ENCODE data around the gene GFOD2. TPM values are rescaled to one million over a fixed set of nuclear protein-coding genes. Genes with fewer than 3 reads are reported as not detected.

Gene GFOD2
- total RNA-seq, 1 donor from 2014 or later = 33.6 TPM

DNA sequence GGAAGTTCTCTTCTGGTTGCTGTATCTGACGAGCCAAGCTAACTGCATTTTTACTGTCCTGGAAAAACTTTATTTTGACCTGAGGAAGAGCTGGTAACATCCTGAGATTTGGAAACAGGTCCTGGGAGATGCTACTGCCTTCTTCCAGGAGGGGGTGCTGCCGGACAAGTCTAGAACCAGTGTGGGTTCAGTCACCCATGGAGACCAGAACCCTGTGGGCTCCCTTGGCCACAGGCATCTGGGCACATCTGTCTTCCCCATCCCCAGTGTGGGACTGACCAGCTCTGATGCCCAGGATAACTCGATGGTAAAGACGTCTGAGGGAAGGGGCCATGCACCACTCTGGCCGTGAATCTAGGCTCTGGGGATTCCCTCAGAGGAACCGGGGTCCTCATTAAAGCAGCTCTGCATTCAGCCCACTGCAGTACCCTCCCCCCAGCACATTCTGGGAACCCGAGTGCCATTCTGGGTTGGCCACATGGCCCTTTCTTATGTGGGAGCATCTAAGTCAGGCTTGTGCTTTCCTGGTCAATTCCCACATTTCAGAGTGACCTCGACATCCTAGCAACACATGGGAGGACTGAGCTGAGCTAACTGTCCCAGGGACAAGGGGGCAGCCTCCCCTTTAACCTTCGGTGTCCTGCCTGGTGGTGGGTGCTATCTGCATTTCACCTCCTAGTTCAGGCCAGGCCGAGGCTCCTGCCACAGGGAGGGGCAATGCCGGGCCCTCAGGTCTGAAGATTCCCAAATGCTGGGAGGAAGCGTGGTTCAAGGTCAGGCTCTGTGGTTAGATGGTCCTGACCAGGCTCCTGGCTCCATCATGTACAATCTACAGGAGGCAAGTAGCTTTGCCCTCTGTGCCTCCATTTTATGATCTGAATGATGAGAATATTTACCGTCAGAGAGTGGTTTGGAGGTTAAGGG is 46.1 kb downstream of the GFOD2 start:
- peak; percentile 69 for DNase-seq (ENCODE audit: low read depth)

DNA sequence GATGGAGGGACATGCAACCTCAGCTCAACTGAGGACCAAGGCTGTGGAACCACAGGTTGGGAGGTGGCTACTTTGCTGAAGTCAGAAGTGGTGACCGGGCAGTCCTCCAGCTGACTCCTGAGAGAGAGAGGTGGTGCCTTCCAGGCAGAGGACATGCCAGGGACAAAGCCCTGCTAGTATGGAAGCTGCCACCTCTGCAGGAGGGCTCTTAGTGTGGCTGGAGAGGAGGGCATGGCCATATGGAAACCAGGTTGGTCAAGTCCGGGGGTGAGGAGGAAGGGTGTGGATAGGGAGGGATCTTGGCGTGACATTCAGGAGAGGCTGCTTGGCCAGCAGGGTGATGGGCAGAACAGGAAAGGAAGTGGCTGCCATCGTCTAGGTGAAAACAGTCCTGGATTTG is 46.8 kb downstream of the GFOD2 start:
- DNase-seq (ENCODE audit: low read depth) = no peak

DNA sequence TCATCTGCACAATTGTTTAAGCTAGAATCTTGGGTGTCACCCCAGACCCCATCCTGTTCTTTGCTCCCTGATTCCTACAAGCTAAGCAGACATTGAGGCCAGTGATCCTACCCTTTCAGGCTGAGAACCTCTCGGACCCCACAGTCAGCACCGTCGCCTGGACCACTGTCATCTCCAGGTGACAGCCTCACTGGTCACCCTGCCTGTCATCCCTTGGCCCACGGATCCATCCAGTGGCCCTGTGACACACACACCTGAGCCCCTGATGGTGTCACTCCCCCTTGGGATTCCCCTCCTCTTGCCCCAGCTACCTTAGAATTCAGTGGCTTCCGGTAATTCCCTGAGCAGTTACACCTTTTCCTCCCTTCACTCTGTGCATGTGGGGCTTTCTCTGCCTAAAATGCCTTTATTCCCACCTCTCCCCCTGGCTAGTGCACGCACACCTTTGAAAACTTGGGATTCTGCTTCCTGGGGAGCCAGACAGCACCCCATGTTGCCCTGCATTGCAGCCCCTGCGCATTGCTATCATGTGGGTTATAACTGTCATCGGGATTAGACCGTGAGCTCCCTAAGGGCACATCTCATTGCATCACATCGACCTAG is 49.5 kb downstream of the GFOD2 start:
- no peak for DNase-seq (ENCODE audit: low read depth)

DNA sequence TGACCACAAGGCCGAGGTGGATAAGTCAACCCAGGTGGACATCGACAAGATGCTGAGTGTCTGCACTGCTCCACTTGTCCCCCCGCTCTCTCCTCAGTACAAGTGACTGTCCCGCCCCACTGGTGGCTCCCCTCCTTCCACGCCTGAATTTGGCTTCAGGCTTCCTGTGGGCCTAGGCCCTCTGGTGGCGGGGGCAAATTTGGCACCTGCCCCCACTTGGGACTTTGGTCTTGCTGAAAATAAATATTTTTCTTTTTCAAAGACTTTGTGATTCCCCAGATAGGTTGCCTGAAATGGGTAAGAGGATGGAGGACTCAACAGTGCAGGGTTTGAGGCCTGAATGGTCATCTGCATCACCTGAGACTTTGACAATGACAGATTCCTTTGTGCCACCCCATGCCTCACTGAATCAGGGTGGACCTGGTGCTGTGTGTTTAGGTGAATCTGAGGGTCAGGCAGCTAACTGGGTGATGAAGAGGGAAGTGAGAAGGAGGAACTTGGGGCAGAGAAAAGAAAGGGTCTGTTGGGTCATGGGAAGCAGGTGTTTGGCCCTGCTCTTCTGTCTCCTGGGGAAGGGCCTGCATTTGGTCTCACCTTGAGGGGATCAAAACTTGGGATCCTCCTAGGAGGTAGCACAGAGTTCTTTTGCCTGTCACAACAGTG is 50.5 kb downstream of the GFOD2 start:
- no peak for DNase-seq (ENCODE audit: low read depth)

GRCh38 chr16:67667817-67668494 is 51.2 kb downstream of the GFOD2 start:
- peak; percentile 84 for DNase-seq (ENCODE audit: low read depth)

DNA sequence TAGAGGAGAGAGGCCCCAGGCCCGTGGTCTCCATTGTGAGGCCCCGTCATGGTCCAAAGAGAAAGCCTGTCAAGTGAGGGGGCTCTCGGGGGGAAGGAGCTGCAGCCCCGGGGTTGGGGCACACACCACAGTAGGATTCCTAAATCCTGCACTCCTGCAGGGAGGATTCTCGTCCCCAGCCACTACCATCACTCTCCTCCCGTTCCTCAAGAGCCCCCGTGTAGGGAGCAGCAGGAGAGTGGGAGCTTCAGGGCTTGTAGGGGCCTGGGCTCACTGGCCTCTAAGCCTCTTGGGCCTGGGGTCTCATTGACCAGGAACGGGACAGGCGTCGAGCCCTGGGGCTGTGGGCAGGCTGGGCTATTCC is 51.7 kb downstream of the GFOD2 start:
- no peak for DNase-seq (ENCODE audit: low read depth)

DNA sequence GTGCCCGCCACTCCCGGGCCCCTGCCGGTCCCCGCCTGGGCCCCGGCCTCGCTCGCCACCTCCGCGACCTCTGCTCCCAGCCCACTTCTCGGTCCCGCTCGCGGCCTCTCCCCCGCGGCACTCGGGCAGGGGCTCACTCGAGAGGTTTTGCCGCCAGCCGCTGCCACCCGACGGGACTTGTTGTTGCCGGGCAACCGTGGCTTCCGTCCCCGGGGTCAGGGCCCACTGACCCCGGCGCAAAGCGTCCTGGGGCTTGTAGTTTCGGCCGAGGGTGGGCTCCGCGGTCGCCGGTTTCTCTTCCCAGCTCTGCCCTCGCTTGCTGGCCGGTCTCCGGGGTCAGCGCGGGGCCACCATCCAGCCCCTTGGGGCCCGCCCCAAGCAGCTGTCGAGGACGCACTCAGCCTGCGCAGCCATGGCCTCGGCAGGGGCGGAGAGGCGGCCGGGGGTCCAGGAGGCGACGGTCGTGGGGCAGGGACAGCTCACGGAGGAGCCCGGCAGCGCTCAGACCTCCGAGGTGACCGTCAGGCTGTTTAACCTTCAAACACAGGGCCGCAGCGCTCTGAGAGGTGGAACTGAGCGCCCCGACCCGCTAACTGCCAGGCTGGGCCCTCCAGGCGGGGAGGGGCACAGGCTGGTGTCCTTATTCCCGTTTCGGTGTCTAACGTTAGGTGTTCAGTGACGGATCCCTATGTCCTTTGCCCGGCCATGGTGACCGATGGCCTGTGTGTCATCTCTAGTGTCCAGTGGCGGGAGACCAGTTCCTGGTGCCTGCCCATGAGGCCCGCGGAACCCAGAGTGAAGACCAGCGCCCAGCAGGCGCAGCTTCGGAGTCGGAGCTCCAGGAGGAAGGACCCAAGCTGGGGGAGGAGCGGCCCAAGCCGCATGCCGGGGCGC is 52.3 kb downstream of the GFOD2 start, which contains the start of the genes C16orf86 and ENKD1:
Gene C16orf86 (plus strand): TSS at position 256 of the 894 bp plus-strand sequence. CDS start 157 bp downstream, at position 413.
Gene ENKD1 (minus strand): TSS at position 192 of the 894 bp plus-strand sequence. CDS start 308 bp downstream, outside the sequence.
- peak; percentile 46 for DNase-seq (ENCODE audit: low read depth)

- DNase-seq (ENCODE audit: low read depth) = no peak
Observed at GRCh38 chr16:67666032-67666551, 53.0 kb downstream of the GFOD2 start.

- no peak for DNase-seq (ENCODE audit: low read depth)
Observed at GRCh38 chr16:67665598-67665997, 53.5 kb downstream of the GFOD2 start.

DNA sequence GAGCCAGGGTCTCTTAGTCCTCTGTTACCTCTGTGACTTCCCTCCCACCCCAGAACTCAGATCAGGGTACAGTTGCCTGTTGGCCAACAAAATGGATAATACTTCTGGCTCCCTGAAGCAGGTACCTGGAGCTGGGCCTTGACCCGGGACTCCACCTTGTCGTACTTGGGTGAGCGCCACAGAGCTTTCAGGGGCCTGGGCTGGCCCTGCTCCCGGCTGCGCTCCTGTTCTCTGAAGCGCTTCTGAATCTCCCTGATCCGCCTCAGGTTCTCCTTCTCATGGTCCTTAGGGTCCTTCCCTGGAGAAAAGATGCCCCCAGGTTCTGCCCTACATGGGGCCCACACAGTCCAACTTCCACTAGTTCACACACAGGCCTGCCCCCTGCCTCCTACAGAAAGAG is 54.2 kb downstream of the GFOD2 start:
- DNase-seq (ENCODE audit: low read depth) = no peak

GRCh38 chr16:67664258-67664657 is 54.9 kb downstream of the GFOD2 start:
- no peak for DNase-seq (ENCODE audit: low read depth)

GRCh38 chr16:67663877-67664222 is 55.3 kb downstream of the GFOD2 start:
- no peak for DNase-seq (ENCODE audit: low read depth)

- DNase-seq (ENCODE audit: low read depth) = no peak
Observed at GRCh38 chr16:67663151-67663876, 55.8 kb downstream of the GFOD2 start.

- no peak for DNase-seq (ENCODE audit: low read depth)
Observed at GRCh38 chr16:67662653-67663010, 56.5 kb downstream of the GFOD2 start.

GRCh38 chr16:67661886-67662652 is 57.0 kb downstream of the GFOD2 start:
- DNase-seq (ENCODE audit: low read depth) = no peak

GRCh38 chr16:67661101-67661761 is 57.9 kb downstream of the GFOD2 start:
- peak; percentile 72 for DNase-seq (ENCODE audit: low read depth)

DNA sequence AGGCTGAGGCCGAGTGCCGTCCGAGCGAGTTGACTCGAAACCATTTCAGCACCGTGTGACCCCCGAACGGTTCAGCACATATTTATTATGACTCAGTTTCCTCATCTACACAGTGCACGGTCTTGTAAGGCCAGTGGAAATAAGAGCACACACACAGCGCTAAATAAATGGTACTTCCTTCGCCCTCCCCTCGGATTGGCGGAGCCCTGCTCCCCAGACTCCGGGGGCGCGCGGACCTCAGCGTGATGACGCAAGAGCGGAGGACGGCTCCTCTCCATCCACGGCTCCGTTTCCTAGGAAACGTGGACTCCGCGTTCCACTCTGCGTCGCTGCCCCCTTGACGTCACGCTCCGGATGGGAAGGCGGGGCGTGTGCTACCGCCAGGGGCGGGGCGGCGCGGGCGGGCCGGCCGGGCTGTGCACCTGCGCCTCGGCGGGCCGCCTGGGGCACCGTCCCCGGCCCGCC is 58.5 kb downstream of the GFOD2 start, which contains the start of gene PARD6A:
Gene PARD6A (plus strand): TSS at position 397 of the 465 bp plus-strand sequence. CDS start 79 bp downstream, outside the sequence.
- peak; percentile 87 for DNase-seq (ENCODE audit: low read depth)
